Caco-2 (cell line): ENCODE measurements around the gene AK2. TPM values are rescaled to one million over a fixed set of nuclear protein-coding genes. Genes with fewer than 3 reads are reported as not detected.

Experiments
- BruUV-seq: library from RNA; stranded (reverse); fragments of 400-500 nt; replicated peaks from 2 replicates; lab custom pipeline; 2021; lab: Mats Ljungman, UMichigan
- CTCF ChIA-PET: fragments of 300-600 bp; sonication (Branson Sonifier 250); formaldehyde crosslinking; loops from one replicate; lab custom pipeline; 2022; ENCODE audit warnings: antibody characterized with exemption; lab: Charles Lee
- POLR2A ChIA-PET: fragments of 300-600 bp; sonication (Branson Sonifier 250); formaldehyde crosslinking; loops from one replicate; lab custom pipeline; 2022; ENCODE audit warnings: antibody characterized with exemption; lab: Charles Lee
- DNase-seq, 2 experiments: peaks; one replicate each; pipeline versions ENCODE4 v3.0.0 to v3.0.0-alpha.2; 2020 to 2022
- H3K27me3 ChIP-seq: replicated peaks from 2 replicates; pipeline ENCODE4 v1.6.0; 2011; ENCODE audit warnings: low read length; ENCODE audit not compliant: control insufficient read depth, insufficient read depth
- H3K36me3 ChIP-seq: 2 replicates; pipeline ENCODE4 v1.5.1; 2011; ENCODE audit warnings: low read length; ENCODE audit not compliant: control insufficient read depth, insufficient read depth
- H3K4me1 ChIP-seq: fragments of 250-450 bp; sonication (Bioruptor Pico); 2 replicates; pipeline ENCODE4 v1.5.1; 2020; ENCODE audit warnings: mild to moderate bottlenecking
- H3K4me3 ChIP-seq: 2 replicates; pipeline ENCODE4 v1.5.1; 2011; ENCODE audit warnings: low read depth, mild to moderate bottlenecking, control low read depth, low read length
- H3K9me3 ChIP-seq: fragments of 250-450 bp; sonication (Bioruptor Pico); 2 replicates; pipeline ENCODE4 v1.5.1; 2020; ENCODE audit warnings: mild to moderate bottlenecking, moderate library complexity
- H3K27ac Mint-ChIP-seq: one replicate; pipeline ENCODE4 v1.8.0; 2022; ENCODE audit warnings: mixed read lengths; ENCODE audit not compliant: unreplicated experiment
- H3K27me3 Mint-ChIP-seq: one replicate; pipeline ENCODE4 v1.8.0; 2022; ENCODE audit warnings: mixed read lengths; ENCODE audit not compliant: insufficient read depth, unreplicated experiment
- H3K36me3 Mint-ChIP-seq: one replicate; pipeline ENCODE4 v1.8.0; 2022; ENCODE audit warnings: mild to moderate bottlenecking, mixed read lengths; ENCODE audit not compliant: insufficient read depth, unreplicated experiment
- H3K4me1 Mint-ChIP-seq: one replicate; pipeline ENCODE4 v1.8.0; 2022; ENCODE audit warnings: low read depth, mixed read lengths; ENCODE audit not compliant: unreplicated experiment
- H3K4me3 Mint-ChIP-seq: one replicate; pipeline ENCODE4 v1.8.0; 2022; ENCODE audit warnings: mild to moderate bottlenecking, moderate library complexity, mixed read lengths; ENCODE audit not compliant: unreplicated experiment
- H3K9me3 Mint-ChIP-seq: one replicate; pipeline ENCODE4 v1.8.0; 2022; ENCODE audit warnings: mixed read lengths; ENCODE audit not compliant: unreplicated experiment
- intact Hi-C: fragments of 100-400 bp; cut with micrococcal nuclease; formaldehyde crosslinking; loops from one replicate; pipeline ENCODE4 v1.10.0; 2022; ENCODE audit not compliant: unreplicated experiment
- total RNA-seq: library from RNA; stranded (reverse); gene quantifications from 2 replicates; pipeline ENCODE4 v1.2.3, GENCODE V29; 2022
- TF ChIP-seq, protein P1 (sequence below), 2 experiments: fragments of 200-600 bp in 1 of 2; IDR thresholded peaks; 1 replicate in 1 of 2; 2 replicates in 1 of 2; pipeline versions ENCODE4 v1.5.1 to v1.8.0; 2011 to 2022; ENCODE audit warnings: antibody characterized with exemption in 1 of 2, control low read depth in 1 of 2, inconsistent platforms in 1 of 2, low read depth in 1 of 2, low read length in 1 of 2, mild to moderate bottlenecking in 1 of 2, moderate library complexity in 1 of 2; ENCODE audit not compliant: insufficient read depth in 1 of 2, severe bottlenecking in 1 of 2, unreplicated experiment in 1 of 2

The AK2 gene
- total RNA-seq, 1 experiment from 2014 or later: 127 TPM

DNA sequence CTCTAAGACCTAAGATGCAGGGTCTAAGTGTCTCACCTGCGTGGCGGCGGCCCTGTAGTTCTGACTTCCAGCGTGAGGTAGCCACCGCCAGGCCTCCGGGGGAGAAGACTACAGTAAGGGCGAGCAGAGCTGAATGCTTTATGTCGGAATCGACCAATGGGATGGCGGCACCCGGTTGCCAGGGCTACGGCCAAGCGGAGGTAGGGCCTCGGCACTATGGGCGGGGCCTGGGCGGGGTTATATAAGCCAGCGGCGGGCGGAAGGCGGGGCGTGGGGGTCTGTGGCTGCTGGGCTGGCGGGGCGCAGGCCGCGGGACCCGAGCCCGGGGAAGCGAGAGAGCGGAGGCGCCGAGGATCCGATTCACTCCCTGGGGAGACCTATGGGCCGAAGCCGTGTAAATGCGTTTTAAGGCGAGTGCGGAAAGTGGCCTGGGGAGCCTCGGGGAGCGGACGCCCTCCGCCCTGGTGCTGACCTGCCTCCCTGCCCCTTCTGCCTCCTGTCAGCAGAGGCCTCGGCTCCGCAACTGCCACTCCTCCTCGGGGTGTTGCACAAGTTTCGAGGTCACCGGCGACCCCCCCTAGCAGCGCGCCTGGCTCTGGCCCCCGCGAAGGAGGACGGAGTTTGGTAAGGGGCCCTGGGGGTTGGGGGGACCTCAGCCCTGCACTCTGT, 44.3 kb upstream of the AK2 start, which contains the start of gene AZIN2:
TSS of gene AZIN2 (plus strand) at position 269 of the 669 bp plus-strand sequence. CDS start 1,097 bp downstream, outside the sequence.
- H3K4me3 ChIP-seq: peak within 1 kb of the TSS; percentile 54
- peak; percentile 94 to 95 for DNase-seq
- Mint-ChIP-seq H3K9me3 (no peaks in the 10 kb centered on the region), H3K4me3 (peak within 1 kb of the TSS; percentile 66), H3K27me3 (peaks cover 5% of the 10 kb centered on the region), H3K27ac (peak within 1 kb of the TSS; percentile 66), H3K4me1 (peaks cover 6% of the 10 kb centered on the region), H3K36me3 (peaks cover 8% of the 10 kb centered on the region)
- no peaks in the 10 kb centered on the region for H3K27me3 ChIP-seq
- ChIA-PET POLR2A (interaction anchor here (0.6 to 1.2 kb wide), 5 partner anchors 89 to 1779 kb away, joined by 3 read pairs; partner anchors contain the start of genes RNF19B and SMIM12), CTCF (interaction anchor here (1.7 kb wide), 1 partner anchor 74 kb away, joined by 5 read pairs; no protein-coding TSS in a partner anchor)
- intact Hi-C loops: loop anchor here (10.0 kb wide), 1 partner anchor 146 kb away; no protein-coding TSS in a partner anchor
- no peaks in the 10 kb centered on the region for H3K9me3 ChIP-seq
- H3K36me3 ChIP-seq: no peaks in the 10 kb centered on the region
- TSS peak; percentile 34 for BruUV-seq
- no peaks in the 10 kb centered on the region for H3K4me1 ChIP-seq
- TF ChIP-seq, protein P1, sequence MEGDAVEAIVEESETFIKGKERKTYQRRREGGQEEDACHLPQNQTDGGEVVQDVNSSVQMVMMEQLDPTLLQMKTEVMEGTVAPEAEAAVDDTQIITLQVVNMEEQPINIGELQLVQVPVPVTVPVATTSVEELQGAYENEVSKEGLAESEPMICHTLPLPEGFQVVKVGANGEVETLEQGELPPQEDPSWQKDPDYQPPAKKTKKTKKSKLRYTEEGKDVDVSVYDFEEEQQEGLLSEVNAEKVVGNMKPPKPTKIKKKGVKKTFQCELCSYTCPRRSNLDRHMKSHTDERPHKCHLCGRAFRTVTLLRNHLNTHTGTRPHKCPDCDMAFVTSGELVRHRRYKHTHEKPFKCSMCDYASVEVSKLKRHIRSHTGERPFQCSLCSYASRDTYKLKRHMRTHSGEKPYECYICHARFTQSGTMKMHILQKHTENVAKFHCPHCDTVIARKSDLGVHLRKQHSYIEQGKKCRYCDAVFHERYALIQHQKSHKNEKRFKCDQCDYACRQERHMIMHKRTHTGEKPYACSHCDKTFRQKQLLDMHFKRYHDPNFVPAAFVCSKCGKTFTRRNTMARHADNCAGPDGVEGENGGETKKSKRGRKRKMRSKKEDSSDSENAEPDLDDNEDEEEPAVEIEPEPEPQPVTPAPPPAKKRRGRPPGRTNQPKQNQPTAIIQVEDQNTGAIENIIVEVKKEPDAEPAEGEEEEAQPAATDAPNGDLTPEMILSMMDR (IDR thresholded peaks at IDR 0.05; ENCODE audit: insufficient read depth in 1 of 2, low read depth in 1 of 2, low read length in 1 of 2, severe bottlenecking in 1 of 2, unreplicated experiment in 1 of 2): no peak

DNA sequence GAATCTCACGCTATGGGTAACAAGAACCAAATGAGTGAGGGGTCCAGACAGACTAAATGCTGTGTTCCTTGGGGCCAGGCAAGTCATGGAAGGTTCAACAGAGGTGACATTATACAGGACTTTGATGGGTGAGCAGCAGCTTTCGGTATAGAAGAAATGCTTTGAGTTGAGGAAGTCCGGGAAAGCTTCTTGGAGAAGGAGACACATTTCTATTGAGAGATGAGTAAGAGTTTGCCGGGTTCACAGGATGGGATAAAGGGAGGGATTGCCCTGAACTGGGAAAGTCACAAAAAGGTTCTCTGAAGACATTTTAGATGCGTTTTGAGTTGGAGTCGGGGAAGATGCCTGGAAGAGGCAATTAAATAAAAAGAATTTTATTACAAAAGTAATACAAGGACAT, 43.7 kb upstream of the AK2 start:
- Mint-ChIP-seq H3K9me3 (no peaks in the 10 kb centered on the region), H3K27me3 (peaks cover 5% of the 10 kb centered on the region), H3K4me1 (peaks cover 6% of the 10 kb centered on the region), H3K36me3 (peaks cover 8% of the 10 kb centered on the region), H3K27ac (peak overlapping the region; percentile 66), H3K4me3 (peak overlapping the region; percentile 66)
- H3K4me3 ChIP-seq: peak overlapping the region; percentile 40
- H3K27me3 ChIP-seq: no peaks in the 10 kb centered on the region
- DNase-seq: no peak
- intact Hi-C loops: loop anchor here (10.0 kb wide), 1 partner anchor 146 kb away; no protein-coding TSS in a partner anchor
- TF ChIP-seq, protein P1 (IDR thresholded peaks at IDR 0.05; ENCODE audit: insufficient read depth in 1 of 2, low read depth in 1 of 2, low read length in 1 of 2, severe bottlenecking in 1 of 2, unreplicated experiment in 1 of 2): no peak
- H3K9me3 ChIP-seq: no peaks in the 10 kb centered on the region
- H3K4me1 ChIP-seq: no peaks in the 10 kb centered on the region
- ChIA-PET POLR2A (interaction anchor here (0.7 to 1.2 kb wide), 4 partner anchors 88 to 1779 kb away, joined by 3 read pairs; partner anchors contain the start of genes RNF19B and SMIM12), CTCF (interaction anchor here (1.7 kb wide), 1 partner anchor 73 kb away, joined by 5 read pairs; no protein-coding TSS in a partner anchor)
- TSS peak; percentile 88 for BruUV-seq
- no peaks in the 10 kb centered on the region for H3K36me3 ChIP-seq

DNA sequence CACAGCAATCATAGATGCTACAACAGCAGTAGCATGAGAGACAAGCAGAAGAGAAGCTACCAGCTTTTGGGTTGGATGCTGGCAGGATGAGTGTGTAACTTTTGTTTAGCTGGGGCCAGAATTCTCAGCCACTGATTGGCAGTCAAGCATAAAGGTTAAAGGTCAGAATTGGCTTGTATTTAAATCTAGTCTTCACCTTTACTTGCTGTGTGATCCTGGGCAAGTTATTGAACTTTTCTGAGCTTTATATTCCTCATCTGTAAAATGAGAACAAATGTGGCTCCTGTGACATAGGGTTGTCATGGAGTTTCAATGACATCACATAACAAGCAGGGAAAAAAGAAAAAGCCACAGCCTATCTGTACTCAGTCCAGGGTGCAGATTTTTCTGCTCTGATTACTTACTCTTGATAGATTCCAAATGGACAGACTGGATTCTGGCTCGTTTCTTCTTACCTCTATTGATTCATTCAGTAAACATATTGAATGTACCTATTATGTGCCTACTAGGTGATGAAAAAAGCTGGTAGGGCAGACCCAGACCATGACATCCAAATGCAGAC, 41.4 kb upstream of the AK2 start:
- CTCF ChIA-PET: no interaction called here
- intact Hi-C loops: no loop called here
- H3K4me3 ChIP-seq: no peak overlapping the region
- H3K4me1 Mint-ChIP-seq: peaks cover 6% of the 10 kb centered on the region
- no peak for DNase-seq
- peaks cover 5% of the 10 kb centered on the region for H3K27me3 Mint-ChIP-seq
- TF ChIP-seq, protein P1 (IDR thresholded peaks at IDR 0.05; ENCODE audit: insufficient read depth in 1 of 2, low read depth in 1 of 2, low read length in 1 of 2, severe bottlenecking in 1 of 2, unreplicated experiment in 1 of 2): no peak
- POLR2A ChIA-PET: no interaction called here
- no peaks in the 10 kb centered on the region for H3K9me3 Mint-ChIP-seq
- no peak overlapping the region for H3K4me3 Mint-ChIP-seq
- H3K27ac Mint-ChIP-seq: no peak overlapping the region
- peaks cover 8% of the 10 kb centered on the region for H3K36me3 Mint-ChIP-seq
- H3K27me3 ChIP-seq: no peaks in the 10 kb centered on the region
- H3K9me3 ChIP-seq: no peaks in the 10 kb centered on the region
- no peaks in the 10 kb centered on the region for H3K4me1 ChIP-seq
- H3K36me3 ChIP-seq: no peaks in the 10 kb centered on the region
- BruUV-seq: no TSS peak
